Activated T-cell treated with anti-CD3 and anti-CD28 coated beads for 48 hours (primary cell): Measurements from ENCODE around the gene AP3D1.
"Not testable (repeated sequence)": the region's sequence is repeated elsewhere in the genome, so short reads cannot be mapped to it uniquely, and the experiment has no call there.

ENCODE experiments used
- DNase-seq: peaks from one replicate; pipeline ENCODE4 v3.0.0-alpha.2; 2020; ENCODE audit warnings: low read depth

Gene AP3D1

GRCh38 chr19:2149980-2150793, 1.2 kb downstream of the AP3D1 start:
- no peak for DNase-seq

GRCh38 chr19:2148482-2149135, 2.8 kb downstream of the AP3D1 start:
- no peak for DNase-seq

GRCh38 chr19:2145831-2146241, 5.5 kb downstream of the AP3D1 start:
- DNase-seq: no peak

GRCh38 chr19:2144190-2144589, 7.2 kb downstream of the AP3D1 start:
- no peak for DNase-seq

DNA sequence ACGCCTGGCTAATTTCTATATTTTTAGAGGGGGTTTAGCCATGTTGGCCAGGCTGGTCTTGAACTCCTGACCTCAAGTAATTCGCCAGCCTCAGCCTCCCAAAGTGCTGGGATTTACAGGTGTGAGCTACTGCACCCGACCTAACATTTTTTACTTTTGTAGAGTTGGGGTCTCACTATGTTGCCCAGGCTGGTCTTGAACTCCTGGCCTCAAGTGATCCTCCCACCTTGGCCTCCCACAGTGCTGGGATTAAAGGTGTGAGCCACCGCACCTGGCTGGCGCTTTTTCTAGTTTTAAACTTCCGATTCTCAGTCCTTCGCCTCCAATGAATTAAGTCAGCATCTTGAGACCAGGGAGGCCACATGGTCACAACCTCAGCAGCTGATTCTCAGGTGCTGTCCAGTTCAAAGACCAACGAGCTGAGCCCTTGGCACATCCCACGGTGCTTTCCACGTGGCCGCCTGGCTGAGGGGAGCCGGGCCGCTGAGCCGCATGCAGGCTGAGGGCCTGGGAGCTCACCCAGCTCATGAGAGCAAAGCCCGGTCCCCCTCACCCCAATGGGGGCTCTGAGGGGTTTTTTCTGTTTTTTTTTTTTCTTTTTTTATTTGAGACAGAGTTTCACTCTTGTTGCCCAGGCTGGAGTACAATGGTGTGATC, 9.1 kb downstream of the AP3D1 start:
- no peak for DNase-seq

- no peak for DNase-seq
These were observed 11.2 kb downstream of the AP3D1 start for GRCh38 chr19:2140138-2140569.

DNA sequence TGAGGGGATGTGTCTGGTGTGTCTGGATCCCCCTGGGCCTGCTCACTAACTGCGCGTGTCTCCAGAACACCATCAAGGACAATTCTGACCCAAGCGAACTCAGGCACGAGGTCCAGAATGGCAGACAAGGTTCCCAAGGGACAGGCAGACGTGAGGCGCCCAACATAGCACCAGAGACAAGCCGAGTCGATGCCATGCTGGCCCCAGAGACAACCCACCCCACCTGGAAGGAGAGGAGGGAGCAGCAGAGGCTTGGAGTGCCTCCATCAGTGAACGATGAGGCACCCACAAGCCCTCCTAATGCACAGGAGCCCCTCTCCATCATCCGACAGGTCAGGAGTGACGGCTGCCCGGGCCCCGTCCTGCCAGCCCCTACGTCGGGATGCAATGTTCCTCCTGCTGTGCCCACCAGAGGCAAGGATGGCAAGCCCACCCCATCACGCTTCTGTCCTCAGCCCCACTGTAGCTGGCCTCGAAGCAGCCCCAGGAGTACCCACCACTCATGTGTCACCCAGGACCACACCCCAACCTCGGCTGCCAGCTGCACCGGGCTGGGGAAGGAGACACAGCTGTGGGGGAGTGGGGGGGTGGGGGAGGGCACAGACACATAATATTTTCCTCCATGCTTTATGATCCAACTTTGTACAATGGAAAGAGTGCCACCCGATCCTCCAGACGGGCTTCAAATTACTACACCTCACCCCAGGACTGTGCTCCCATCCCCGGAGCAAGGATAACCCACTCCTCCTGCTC, 11.8 kb downstream of the AP3D1 start:
- DNase-seq: no peak

DNA sequence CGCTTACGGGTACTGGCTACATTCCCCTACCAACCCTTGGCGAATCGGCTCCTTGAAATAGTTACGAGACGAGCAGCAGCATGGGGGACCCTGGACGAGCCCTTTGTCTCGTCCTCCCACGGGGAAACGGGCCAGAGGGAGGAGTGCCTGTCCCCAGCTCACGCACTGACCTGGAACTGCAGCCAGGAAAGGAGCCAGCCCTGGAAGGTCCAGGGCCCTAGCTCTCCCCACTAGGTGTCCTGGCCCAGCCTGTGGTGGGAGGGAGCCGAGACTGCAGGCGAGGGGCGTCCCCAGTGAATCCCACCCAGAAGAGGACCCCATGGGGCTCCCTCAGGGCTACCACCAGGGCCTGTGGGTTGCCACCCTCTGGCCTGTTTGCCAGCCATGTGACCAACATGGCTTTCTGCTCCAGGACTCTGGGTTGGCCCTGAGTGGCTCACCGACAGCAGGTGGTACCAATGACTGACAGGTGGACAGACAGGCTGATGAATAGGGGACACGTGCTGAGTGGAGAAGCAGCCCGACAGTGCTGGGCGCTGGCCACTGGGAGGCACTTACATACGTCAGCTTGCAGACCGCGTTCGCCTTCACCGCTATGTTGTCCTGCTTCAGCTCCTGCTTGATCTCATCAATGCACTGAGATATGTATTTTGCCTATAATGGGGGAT, 13.2 kb downstream of the AP3D1 start:
- no peak for DNase-seq

DNA sequence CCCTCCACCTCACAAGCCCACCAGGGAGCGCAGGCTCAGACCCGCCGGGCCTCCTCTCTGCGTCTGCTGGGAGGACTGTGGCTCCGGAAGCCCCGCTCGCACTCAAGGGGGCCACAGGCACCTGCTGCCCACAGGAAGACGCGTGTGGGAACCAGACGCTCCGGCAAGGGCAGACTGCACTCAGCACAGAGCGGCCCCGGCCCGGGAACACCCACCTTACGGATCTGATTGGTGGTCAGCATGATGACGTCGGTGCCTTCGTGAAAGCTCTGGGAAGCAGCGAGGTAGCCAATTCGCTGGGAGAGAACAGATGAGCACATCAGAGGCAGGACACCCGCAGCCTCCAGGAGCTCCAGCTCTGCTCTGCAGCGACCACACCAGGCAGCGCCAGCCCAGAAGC, 14.6 kb downstream of the AP3D1 start:
- no peak for DNase-seq

DNA sequence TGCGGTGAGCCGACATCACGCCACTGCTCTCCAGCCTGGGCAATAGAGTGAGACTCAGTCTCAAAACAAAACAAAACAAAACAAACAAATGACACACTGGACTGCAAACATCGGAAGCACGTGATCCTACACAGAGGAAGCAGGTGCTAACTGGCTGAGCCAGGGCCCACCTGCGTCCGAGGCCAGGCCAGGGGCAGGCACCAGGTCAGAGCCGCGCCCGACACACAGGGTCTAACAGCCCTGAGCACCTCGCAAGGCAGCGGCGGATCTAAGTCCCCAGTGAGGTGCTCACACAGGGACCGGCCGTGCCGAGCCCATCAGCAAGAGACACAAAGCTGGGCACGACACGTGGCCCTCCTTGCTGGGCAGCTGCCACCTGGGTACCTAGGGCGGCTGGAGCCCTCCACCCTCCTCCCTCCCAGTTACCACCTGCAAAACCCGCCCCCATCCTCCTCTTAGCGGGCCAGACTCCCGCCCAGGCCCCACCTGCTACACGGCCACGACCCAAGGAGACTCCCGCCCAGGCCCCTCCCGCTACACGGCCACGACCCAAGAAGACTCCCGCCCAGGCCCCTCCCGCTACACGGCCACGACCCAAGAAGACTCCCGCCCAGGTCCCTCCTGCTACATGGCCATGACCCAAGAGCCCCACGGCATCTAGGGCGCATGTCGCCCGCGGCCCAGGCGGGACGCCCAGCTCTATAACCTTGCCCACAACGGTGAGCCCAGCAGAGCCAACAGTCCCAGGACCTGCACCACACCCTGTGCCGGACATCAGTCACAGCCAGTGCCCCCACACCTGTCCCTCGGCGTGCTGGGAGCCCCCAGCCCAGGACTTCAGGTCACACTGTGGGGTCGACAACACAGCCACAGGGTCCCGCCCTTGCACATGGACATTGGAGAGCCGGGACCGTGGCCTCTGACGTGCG, 15.6 kb downstream of the AP3D1 start:
- DNase-seq: no peak

- no peak for DNase-seq
These were observed 18.5 kb downstream of the AP3D1 start for GRCh38 chr19:2132731-2133490.

GRCh38 chr19:2132191-2132590, 19.2 kb downstream of the AP3D1 start:
- no peak for DNase-seq

DNA sequence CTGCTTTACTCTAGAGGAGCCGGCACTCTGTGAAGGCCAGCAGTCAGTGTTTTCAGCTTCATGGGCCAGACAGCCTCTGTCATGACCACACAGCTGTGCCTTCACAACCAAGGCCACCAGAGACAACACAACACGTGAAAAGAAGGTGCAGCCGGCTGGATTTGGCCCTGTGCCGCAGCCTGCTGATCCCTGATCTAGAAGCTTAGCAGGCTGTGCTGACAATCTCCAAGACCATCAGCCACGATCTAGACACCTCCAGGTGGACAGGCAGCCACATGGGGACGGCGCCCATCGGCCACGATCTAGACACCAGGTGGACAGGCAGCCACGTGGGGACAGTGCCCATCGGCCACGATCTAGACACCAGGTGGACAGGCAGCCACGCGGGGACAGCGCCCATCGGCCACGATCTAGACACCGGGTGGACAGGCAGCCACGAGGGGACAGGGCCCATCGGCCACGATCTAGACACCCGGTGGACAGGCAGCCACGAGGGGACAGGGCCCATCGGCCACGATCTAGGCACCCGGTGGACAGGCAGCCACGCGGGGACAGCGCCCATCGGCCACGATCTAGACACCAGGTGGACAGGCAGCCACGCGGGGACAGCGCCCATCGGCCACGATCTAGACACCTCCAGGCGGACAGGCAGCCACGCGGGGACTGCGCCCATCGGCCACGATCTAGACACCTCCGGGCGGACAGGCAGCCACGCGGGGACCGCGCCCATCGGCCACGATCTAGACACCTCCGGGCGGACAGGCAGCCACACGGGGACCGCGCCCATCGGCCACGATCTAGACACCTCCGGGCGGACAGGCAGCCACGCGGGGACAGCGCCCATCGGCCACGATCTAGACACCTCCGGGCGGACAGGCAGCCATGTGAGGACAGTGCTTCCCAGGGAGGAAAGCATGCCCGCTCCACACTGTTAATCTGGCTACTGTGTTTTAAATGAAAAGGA, 20.1 kb downstream of the AP3D1 start:
- DNase-seq: not testable (repeated sequence)

DNA sequence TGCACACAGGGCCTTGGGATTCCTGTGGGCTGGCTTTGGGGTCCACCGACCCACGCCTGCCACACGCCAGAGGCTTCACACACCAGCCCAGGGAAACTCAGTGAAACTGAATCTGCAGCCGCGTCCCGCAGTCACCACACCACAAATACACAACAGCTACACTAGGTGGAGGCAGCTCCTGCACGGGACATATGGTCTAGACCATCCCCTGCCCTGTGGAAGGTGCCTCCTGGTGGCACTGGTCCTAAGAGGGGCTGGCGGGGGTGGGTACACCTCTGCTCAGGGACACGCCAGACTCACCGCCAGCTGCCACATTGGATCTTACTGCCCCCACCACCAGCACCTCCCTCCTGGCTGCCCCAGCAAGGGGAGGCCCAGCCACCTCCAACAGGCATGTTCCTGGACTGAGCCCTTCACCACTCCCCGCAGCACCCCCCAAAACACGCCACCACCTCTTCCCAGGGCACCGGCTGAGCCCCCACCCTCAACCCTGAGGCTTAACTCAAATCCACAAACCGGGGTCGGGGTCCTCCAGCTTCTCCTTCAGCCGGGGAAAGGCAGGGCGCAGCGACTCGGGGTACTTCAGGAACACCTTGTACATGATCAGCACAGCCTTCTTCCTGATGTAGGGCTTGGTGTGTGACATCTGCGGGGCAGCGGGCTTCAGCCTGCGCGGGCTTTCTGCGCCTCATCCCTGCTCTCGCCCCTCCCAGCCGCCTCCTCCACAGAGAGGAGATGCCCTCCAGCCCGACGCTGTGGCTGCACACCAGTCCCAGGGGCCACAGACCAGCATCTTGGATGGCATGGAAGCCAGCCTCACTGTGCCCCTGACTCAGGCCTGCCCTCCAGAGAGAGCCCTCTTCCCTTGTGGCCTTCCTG, 21.2 kb downstream of the AP3D1 start:
- no peak for DNase-seq

- no peak for DNase-seq
These were observed 21.9 kb downstream of the AP3D1 start for GRCh38 chr19:2129486-2129885.

GRCh38 chr19:2129022-2129421, 22.3 kb downstream of the AP3D1 start:
- DNase-seq: no peak

GRCh38 chr19:2128252-2128651, 23.1 kb downstream of the AP3D1 start:
- DNase-seq: not testable (repeated sequence)

DNA sequence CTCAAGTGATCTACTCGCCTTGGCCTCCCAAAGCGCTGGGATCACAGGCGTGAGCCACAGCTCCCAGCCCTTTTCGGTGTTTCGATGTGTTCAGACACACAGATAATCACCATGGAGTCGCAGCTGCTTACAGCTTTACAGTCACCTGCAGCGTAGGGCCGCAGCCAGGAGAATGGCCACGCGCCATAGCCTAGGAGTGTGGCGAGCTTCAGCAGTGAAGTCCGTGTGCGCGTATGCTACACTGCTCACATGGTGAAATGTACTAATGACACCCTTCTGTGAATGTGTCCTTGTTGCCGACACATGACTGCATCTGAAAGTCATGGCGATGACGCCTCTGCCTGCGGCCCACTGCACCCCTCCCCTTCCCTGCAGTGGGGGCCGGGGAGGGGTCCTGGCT, 23.6 kb downstream of the AP3D1 start:
- DNase-seq: no peak
